GM18907 (cell line): Measurements from ENCODE around the gene DRP2.
"Not testable (repeated sequence)": the region's sequence is repeated elsewhere in the genome, so short reads cannot be mapped to it uniquely, and the experiment has no call there.

Experiments used
- ATAC-seq: cut with Tn5 transposase; IDR thresholded peaks from one replicate; pipeline ENCODE4 v1.9.1; 2021; ENCODE audit warnings: mild to moderate bottlenecking, moderate library complexity; ENCODE audit not compliant: unreplicated experiment

DRP2 gene

GRCh38 chrX:101231080-101231479 lies 11.5 kb downstream of the DRP2 start:
- no peak for ATAC-seq

GRCh38 chrX:101232316-101232715 lies 12.7 kb downstream of the DRP2 start:
- ATAC-seq = no peak

DNA sequence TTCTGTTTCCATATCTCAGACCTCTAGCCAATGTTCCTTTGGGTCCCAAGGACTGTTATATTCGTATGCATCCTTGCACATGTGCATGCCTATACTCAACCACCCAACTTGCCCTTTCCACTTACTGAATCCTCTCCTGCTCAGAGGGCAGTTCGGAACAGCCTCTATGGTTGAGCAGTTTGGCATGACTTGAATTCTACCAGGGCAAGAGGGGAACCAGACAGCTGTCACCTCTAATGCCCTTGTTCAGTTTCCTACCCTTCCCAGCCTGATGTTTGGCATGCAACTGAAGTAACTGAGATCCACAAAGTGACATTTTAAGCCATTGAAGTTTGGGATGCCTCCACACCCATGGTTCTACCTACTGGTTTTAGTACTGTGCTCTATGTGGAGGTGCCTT lies 17.5 kb downstream of the DRP2 start:
- no peak for ATAC-seq

- no peak for ATAC-seq
Observed at GRCh38 chrX:101241531-101241930, 21.9 kb downstream of the DRP2 start.

GRCh38 chrX:101252634-101253033 lies 33.0 kb downstream of the DRP2 start:
- ATAC-seq = no peak

DNA sequence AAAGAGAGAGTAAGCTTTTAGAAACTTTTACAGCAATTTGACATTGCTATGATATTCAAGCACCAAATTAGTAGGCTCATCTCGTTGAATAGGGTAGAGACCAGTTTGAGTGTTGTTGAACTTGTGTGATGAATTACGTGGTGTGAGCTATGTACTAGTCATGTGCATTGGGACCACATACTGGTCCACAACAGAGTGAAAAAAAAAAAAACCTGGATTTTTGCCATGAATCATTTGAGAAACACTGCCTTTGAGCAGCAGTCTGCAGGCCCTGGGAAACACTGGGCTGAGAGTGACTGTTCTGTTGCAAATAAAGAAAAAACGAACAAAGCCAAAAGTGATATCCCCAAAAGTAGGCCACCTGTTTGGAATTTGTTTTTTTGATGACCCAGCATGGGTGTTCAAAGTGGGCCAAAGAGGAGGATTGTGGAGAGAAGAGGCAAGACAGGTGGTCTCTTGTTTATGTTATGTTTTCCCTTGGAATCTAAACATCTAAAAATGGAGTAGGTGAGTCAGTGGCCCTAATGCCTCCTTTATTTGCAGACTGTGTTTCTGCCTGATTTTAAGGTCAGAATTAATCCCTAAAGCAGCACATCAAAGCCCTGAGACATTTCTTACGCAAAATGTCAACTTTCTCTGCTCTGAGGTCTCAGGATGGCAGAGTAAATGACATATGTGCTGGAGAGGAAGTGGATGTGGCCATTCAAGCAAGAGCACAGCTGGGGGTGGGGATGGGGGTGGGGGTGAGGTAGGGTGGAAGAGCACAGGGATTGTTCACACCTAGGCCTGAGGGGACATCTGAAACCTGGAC lies 38.1 kb downstream of the DRP2 start:
- no peak for ATAC-seq

- no peak for ATAC-seq
Observed at GRCh38 chrX:101258259-101258581, 38.6 kb downstream of the DRP2 start.

- ATAC-seq = no peak
Observed at GRCh38 chrX:101260435-101260834, 40.8 kb downstream of the DRP2 start.

DNA sequence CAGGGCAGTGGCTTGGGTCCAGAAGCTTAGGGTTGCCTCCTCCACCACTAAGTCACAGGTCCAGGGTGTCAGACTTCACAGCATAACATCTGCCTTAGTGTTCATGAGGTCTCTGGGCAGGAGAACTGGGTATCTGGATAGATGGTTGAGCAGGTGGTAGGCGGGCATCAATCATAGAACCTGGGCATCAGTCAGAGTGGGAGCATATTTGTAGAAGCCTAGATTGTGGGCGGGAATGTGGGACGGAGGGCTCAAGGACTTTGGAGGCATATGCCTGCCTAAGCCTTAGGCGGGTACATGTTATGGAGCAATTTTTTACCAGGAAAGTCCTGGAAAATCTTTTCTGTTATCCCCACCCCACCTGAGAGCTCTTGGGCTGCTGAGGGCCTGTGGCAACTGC lies 43.0 kb downstream of the DRP2 start:
- ATAC-seq = no peak

- no peak for ATAC-seq
Observed at GRCh38 chrX:101263766-101264165, 44.2 kb downstream of the DRP2 start.

- no peak for ATAC-seq
Observed at GRCh38 chrX:101265869-101266428, 46.4 kb downstream of the DRP2 start.

GRCh38 chrX:101274198-101274597 lies 54.6 kb downstream of the DRP2 start:
- no peak for ATAC-seq

GRCh38 chrX:101276238-101276637 lies 56.7 kb downstream of the DRP2 start:
- no peak for ATAC-seq

GRCh38 chrX:101287402-101287801 lies 67.8 kb downstream of the DRP2 start:
- no peak for ATAC-seq

GRCh38 chrX:101290957-101291603 lies 71.5 kb downstream of the DRP2 start, which contains the start of gene TAF7L:
TSS of gene TAF7L (minus strand) at chrX:101291334. CDS start at chrX:101287543, 3,791 bp downstream.
- ATAC-seq = no peak

- not testable (repeated sequence) for ATAC-seq
Observed at GRCh38 chrX:101295603-101296002, 76.0 kb downstream of the DRP2 start.

GRCh38 chrX:101303790-101304189 lies 84.2 kb downstream of the DRP2 start:
- ATAC-seq = no peak
